Type B pancreatic cell (in vitro differentiated cells): Measurements from ENCODE around the gene PRKCQ. TPM values are rescaled to one million over a fixed set of nuclear protein-coding genes. Genes with fewer than 3 reads are reported as not detected.
A peak's percentile ranks its signal among the peaks of the same experiment; 100 is the strongest.

Experiments
- DNase-seq: peaks from one replicate; pipeline ENCODE4 v3.0.0; 2021; ENCODE audit warnings: mixed read lengths; ENCODE audit not compliant: unreplicated experiment; ENCODE audit errors: extremely low spot score
- H3K27ac Mint-ChIP-seq: 2 replicates; pipeline ENCODE4 v1.8.0; 2021; ENCODE audit warnings: mild to moderate bottlenecking, mixed read lengths
- H3K27me3 Mint-ChIP-seq: 2 replicates; pipeline ENCODE4 v1.8.0; 2021; ENCODE audit warnings: mixed read lengths
- H3K36me3 Mint-ChIP-seq: 2 replicates; pipeline ENCODE4 v1.8.0; 2021; ENCODE audit warnings: mixed read lengths
- H3K4me1 Mint-ChIP-seq: one replicate; pipeline ENCODE4 v1.8.0; 2021; ENCODE audit warnings: mixed read lengths; ENCODE audit not compliant: unreplicated experiment
- H3K4me3 Mint-ChIP-seq: 2 replicates; pipeline ENCODE4 v1.8.0; 2021; ENCODE audit warnings: mild to moderate bottlenecking, mixed read lengths
- H3K9me3 Mint-ChIP-seq: 2 replicates; pipeline ENCODE4 v1.8.0; 2021; ENCODE audit warnings: mixed read lengths
- total RNA-seq: library from RNA; stranded (reverse); gene quantifications from 2 replicates; pipeline ENCODE4 v1.2.1, GENCODE V29; 2021; ENCODE audit warnings: low replicate concordance
- TF ChIP-seq, protein P1 (sequence below): fragments of 200-600 bp; sonication (generic); conservative IDR thresholded peaks from 2 replicates; pipeline ENCODE4 v1.5.0; 2021; ENCODE audit warnings: antibody characterized with exemption, mild to moderate bottlenecking

The PRKCQ gene
- total RNA-seq, 1 donor from 2014 or later = 2.0 TPM

DNA sequence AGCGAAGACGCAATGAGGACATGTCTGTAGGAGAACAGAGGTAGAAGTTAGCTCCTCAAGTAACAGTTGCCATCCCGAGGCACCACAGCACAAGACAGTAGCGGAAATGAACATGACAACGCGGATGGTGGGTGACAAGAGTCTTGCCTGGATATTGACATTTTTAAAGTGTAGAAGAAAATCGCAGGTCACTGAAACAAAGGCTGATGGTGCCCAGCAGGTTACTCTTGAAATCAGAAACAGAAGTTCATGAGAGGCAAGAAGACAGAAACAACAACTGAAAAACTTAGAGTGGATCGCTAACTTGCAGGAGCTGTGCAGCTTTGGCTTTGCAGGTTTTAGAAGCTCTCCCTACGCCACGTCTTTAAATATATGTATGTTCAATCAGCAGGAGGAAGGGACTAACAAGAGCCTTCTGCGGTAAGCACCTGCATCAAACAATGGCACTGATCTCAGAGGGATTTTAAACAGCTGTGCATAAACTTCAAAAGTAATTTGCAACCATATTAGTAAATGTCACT is 1.8 kb downstream of the PRKCQ start:
- H3K4me3 Mint-ChIP-seq = peak overlapping the region; percentile 60
- no peak overlapping the region for H3K27ac Mint-ChIP-seq
- peaks cover 53% of the 10 kb centered on the region for H3K27me3 Mint-ChIP-seq
- no peaks in the 10 kb centered on the region for H3K36me3 Mint-ChIP-seq
- DNase-seq = no peak
- TF ChIP-seq, protein P1, sequence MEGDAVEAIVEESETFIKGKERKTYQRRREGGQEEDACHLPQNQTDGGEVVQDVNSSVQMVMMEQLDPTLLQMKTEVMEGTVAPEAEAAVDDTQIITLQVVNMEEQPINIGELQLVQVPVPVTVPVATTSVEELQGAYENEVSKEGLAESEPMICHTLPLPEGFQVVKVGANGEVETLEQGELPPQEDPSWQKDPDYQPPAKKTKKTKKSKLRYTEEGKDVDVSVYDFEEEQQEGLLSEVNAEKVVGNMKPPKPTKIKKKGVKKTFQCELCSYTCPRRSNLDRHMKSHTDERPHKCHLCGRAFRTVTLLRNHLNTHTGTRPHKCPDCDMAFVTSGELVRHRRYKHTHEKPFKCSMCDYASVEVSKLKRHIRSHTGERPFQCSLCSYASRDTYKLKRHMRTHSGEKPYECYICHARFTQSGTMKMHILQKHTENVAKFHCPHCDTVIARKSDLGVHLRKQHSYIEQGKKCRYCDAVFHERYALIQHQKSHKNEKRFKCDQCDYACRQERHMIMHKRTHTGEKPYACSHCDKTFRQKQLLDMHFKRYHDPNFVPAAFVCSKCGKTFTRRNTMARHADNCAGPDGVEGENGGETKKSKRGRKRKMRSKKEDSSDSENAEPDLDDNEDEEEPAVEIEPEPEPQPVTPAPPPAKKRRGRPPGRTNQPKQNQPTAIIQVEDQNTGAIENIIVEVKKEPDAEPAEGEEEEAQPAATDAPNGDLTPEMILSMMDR = no peak
- H3K9me3 Mint-ChIP-seq = no peaks in the 10 kb centered on the region
- peaks cover 11% of the 10 kb centered on the region for H3K4me1 Mint-ChIP-seq

DNA sequence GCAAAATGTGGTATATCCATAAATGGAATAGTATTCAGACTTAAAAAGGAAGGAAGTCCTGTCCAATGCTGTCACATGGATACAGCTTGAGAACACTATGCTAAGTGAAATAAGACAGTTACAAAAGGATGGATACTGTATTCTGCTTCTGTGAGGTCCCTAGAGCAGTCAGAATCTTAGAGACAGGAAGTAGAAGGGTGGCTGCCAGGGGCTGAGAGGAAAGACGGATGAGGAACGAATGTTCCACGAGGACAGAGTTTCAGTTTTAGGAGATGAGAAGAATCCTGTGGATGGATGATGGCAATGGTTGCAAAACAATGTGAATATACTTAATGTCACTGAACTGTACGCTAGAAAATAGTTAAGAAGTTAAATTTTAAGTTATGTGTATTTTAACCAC is 3.8 kb downstream of the PRKCQ start:
- TF ChIP-seq, protein P1 = no peak
- DNase-seq = no peak
- Mint-ChIP-seq H3K9me3 (no peaks in the 10 kb centered on the region), H3K4me3 (no peak overlapping the region), H3K36me3 (no peaks in the 10 kb centered on the region), H3K27me3 (peaks cover 47% of the 10 kb centered on the region), H3K4me1 (peaks cover 5% of the 10 kb centered on the region), H3K27ac (no peak overlapping the region)

DNA sequence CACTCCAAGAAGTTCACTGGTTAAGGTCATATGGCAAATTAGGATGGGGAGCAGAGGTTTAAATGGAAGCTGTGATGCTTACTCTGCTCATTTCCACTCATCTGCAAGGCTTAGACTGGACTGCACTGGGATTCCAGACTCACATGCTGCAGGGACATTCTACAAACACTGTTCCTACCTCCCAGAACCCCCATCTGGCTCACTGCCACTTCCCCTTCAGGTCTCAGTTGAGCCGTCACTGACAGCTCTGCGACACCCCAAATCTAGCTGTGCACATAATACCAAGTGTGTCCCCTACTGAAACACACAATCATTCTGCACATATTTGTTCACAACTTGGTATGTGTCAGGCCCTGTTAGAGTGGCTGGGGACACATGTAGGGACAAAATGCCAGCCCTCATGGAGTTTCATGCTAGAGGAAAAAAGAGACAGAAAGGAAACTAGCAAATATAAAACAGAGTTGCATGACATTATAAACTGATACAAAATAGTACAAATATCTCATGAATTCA is 5.4 kb downstream of the PRKCQ start:
- H3K4me1 Mint-ChIP-seq = no peaks in the 10 kb centered on the region
- no peaks in the 10 kb centered on the region for H3K9me3 Mint-ChIP-seq
- no peaks in the 10 kb centered on the region for H3K36me3 Mint-ChIP-seq

DNA sequence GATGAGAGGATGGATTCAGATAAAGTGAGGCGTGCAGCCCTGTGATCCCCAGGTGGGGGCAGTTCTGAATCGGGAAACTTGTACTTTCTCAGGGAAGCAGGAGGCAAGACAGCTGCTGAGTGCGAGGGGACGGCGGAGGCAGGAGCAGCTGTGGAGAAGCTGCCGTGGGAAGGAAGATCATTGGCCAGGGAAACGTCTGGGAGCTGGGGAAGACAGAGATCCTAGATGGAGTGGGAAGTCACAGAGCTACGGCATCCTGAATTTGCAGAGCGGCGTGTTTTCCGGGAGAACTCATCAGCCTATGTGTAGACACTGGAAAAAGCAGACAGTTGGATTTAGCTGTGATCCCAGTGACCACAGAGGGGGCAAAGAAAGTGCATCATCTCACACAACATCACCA is 9.2 kb downstream of the PRKCQ start:
- TF ChIP-seq, protein P1 = no peak

More for the DNA sequence above, 5.4 kb downstream of the PRKCQ start:
- TF ChIP-seq, protein P1 = no peak
- H3K4me3 Mint-ChIP-seq = no peak overlapping the region
- H3K27me3 Mint-ChIP-seq = peaks cover 51% of the 10 kb centered on the region
- H3K27ac Mint-ChIP-seq = no peak overlapping the region
- DNase-seq = no peak

DNA sequence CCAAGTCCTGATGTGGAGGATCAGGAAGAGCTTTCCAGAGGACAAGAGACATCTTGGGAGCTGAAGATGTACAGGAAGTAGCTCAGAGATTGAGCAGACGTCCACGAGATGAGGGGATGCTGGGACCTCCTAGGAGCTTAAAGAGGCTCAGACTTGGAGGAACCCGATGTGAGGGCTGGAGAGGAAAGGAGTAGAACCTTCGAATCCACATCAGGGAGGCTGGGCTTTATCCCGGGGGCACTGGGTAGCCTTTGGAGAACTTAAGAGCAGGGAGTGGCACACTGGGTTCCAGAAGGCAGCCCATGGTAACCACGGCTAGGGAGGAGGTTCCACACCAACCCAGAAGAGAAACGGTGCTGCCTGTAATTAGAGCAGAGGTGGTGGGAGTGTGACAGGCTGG is 10.8 kb downstream of the PRKCQ start:
- Mint-ChIP-seq H3K9me3 (no peaks in the 10 kb centered on the region), H3K27ac (no peak overlapping the region), H3K36me3 (no peaks in the 10 kb centered on the region), H3K4me1 (no peaks in the 10 kb centered on the region), H3K4me3 (no peak overlapping the region), H3K27me3 (peaks cover 26% of the 10 kb centered on the region)
- DNase-seq = no peak
- TF ChIP-seq, protein P1 = no peak

More for the DNA sequence above, 9.2 kb downstream of the PRKCQ start:
- no peaks in the 10 kb centered on the region for H3K4me1 Mint-ChIP-seq
- no peak overlapping the region for H3K4me3 Mint-ChIP-seq
- no peak for DNase-seq
- H3K36me3 Mint-ChIP-seq = no peaks in the 10 kb centered on the region
- peaks cover 28% of the 10 kb centered on the region for H3K27me3 Mint-ChIP-seq
- no peak overlapping the region for H3K27ac Mint-ChIP-seq
- H3K9me3 Mint-ChIP-seq = no peaks in the 10 kb centered on the region
